ENCODE results near the gene TRIP6. TPM values are rescaled to one million over a fixed set of nuclear protein-coding genes. Genes with fewer than 3 reads are reported as not detected.

The TRIP6 gene, protein sequence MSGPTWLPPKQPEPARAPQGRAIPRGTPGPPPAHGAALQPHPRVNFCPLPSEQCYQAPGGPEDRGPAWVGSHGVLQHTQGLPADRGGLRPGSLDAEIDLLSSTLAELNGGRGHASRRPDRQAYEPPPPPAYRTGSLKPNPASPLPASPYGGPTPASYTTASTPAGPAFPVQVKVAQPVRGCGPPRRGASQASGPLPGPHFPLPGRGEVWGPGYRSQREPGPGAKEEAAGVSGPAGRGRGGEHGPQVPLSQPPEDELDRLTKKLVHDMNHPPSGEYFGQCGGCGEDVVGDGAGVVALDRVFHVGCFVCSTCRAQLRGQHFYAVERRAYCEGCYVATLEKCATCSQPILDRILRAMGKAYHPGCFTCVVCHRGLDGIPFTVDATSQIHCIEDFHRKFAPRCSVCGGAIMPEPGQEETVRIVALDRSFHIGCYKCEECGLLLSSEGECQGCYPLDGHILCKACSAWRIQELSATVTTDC
- 76.2 and 107 TPM in 2 replicates for total RNA-seq (2012; rRNA removed)

DNA sequence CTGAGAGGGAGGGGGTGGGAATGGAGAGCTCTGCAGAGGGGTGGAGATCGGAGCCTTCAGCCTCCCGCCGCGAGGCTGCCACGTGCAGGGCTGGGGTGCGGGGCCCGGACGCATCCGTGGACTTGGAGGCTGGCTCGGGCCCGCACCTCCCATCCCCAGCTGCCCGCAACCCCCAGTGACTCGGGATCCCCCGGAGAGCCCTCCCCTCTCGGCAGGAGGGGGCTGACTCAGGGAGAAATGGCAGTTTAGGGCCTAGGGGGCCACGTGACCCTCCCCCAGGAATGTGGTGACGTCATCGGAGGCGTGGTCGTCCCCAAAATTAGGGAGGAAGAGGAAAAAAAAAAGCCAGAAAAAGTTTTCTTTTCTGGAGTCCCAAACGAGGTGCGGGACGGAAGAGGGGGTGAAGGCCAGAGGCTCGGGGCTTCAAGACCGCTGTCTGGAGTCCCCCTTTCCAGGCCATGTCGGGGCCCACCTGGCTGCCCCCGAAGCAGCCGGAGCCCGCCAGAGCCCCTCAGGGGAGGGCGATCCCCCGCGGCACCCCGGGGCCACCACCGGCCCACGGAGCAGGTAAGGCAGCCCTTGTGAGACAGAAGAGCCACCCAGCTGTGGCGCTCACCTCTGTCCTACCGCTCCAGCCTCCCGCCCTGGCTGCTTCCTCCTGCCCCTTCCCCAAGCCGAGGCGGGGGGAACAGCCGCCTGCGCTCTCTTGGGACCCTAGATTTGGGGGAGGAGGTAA, at the start of gene TRIP6:
TRIP6 (plus strand) TSS at position 348 of the 736 bp plus-strand sequence; CDS start at position 459, 111 bp downstream.
- H3K9ac ChIP-seq (ENCODE audit: low read depth, low read length): peak within 1 kb of the TSS; percentile 100
- no peaks in the 10 kb centered on the region for H3K9me3 ChIP-seq (replicated peaks; ENCODE audit: low read length)
- no peaks in the 10 kb centered on the region for H3K27me3 ChIP-seq (ENCODE audit: control insufficient read depth, insufficient read depth, low read length)
- H3K4me3 ChIP-seq (ENCODE audit: low read length): peak within 1 kb of the TSS; percentile 100
- peaks cover 31% of the 10 kb centered on the region for H3K36me3 ChIP-seq (ENCODE audit: insufficient read depth, low read length)
- H3K4me2 ChIP-seq (ENCODE audit: low read length): peak within 1 kb of the TSS; percentile 96
- H3K4me1 ChIP-seq (ENCODE audit: control insufficient read depth, insufficient read depth, low read length): peaks cover 36% of the 10 kb centered on the region

DNA sequence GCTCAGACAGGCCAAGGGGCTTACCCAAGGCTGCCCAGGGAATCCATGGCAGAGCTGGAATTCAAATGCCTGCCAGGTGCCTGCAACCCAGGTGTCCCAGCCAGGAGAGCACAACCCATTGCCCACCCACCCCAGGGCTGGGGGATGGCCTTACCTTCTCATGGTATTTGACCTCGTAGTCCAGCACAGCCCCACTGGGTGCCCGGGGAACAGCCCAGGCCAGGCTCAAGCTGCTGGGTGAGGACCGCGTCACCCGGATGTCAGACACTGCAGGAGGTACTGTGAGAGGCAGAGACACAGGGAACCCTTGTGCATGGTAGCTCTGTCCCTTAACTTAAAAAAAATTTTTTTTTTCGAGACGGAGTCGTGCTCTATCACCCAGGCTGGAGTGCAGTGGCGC, 48.8 kb upstream of the TRIP6 start:
- Histone ChIP-seq H3K4me2 (ENCODE audit: low read length) (no peak overlapping the region), H3K27me3 (ENCODE audit: control insufficient read depth, insufficient read depth, low read length) (no peaks in the 10 kb centered on the region), H3K4me3 (ENCODE audit: low read length) (no peak overlapping the region), H3K4me1 (ENCODE audit: control insufficient read depth, insufficient read depth, low read length) (no peaks in the 10 kb centered on the region), H3K36me3 (ENCODE audit: insufficient read depth, low read length) (peaks cover 50% of the 10 kb centered on the region), H3K9ac (ENCODE audit: low read depth, low read length) (no peak overlapping the region), H3K9me3 (replicated peaks; ENCODE audit: low read length) (no peaks in the 10 kb centered on the region)

DNA sequence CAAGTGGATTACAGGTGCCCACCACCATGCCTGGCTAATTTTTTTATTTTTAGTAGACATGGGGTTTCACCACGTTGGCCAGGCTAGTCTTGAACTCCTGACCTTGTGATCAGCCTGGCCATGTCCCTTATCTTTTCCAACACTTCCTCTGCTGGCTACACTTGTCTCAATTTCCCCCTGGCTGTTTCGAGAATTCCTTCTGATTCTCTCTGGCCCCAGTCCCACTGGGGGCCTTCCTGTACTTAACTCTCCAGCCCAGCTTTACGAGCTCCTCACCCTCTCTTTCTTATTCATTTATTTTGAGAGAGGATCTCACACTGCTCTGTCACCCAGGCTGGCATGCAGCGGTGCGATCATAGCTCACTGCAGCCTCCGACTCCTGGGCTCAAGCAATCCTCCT, 48.4 kb upstream of the TRIP6 start:
- Histone ChIP-seq H3K27me3 (ENCODE audit: control insufficient read depth, insufficient read depth, low read length) (no peaks in the 10 kb centered on the region), H3K36me3 (ENCODE audit: insufficient read depth, low read length) (peaks cover 51% of the 10 kb centered on the region), H3K9ac (ENCODE audit: low read depth, low read length) (no peak overlapping the region), H3K4me3 (ENCODE audit: low read length) (no peak overlapping the region), H3K4me2 (ENCODE audit: low read length) (no peak overlapping the region), H3K9me3 (replicated peaks; ENCODE audit: low read length) (no peaks in the 10 kb centered on the region), H3K4me1 (ENCODE audit: control insufficient read depth, insufficient read depth, low read length) (no peaks in the 10 kb centered on the region)

DNA sequence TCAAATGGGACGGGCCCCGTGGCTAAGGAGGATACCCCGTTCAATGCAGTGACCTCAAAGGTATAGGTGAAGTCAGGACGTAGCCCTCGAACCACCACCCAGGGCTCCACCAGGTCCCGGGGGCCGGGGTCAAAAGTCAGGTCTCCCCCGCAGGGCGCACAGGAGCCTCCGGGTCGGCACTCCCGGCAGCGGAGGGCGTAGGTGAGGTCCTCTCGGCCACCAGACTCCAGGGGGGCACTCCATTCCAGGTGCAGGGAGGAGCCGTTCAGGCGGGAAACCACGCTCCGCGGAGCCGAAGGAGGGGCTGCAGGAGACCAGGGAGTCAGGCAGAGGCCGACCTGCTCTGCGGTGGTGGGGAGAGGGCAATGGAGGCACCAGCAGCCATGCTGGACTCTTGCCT, 47.6 kb upstream of the TRIP6 start:
- no peaks in the 10 kb centered on the region for H3K27me3 ChIP-seq (ENCODE audit: control insufficient read depth, insufficient read depth, low read length)
- peaks cover 53% of the 10 kb centered on the region for H3K36me3 ChIP-seq (ENCODE audit: insufficient read depth, low read length)
- H3K9me3 ChIP-seq (replicated peaks; ENCODE audit: low read length): no peaks in the 10 kb centered on the region
- peaks cover 3% of the 10 kb centered on the region for H3K4me1 ChIP-seq (ENCODE audit: control insufficient read depth, insufficient read depth, low read length)
- H3K9ac ChIP-seq (ENCODE audit: low read depth, low read length): no peak overlapping the region
- no peak overlapping the region for H3K4me3 ChIP-seq (ENCODE audit: low read length)
- no peak overlapping the region for H3K4me2 ChIP-seq (ENCODE audit: low read length)

DNA sequence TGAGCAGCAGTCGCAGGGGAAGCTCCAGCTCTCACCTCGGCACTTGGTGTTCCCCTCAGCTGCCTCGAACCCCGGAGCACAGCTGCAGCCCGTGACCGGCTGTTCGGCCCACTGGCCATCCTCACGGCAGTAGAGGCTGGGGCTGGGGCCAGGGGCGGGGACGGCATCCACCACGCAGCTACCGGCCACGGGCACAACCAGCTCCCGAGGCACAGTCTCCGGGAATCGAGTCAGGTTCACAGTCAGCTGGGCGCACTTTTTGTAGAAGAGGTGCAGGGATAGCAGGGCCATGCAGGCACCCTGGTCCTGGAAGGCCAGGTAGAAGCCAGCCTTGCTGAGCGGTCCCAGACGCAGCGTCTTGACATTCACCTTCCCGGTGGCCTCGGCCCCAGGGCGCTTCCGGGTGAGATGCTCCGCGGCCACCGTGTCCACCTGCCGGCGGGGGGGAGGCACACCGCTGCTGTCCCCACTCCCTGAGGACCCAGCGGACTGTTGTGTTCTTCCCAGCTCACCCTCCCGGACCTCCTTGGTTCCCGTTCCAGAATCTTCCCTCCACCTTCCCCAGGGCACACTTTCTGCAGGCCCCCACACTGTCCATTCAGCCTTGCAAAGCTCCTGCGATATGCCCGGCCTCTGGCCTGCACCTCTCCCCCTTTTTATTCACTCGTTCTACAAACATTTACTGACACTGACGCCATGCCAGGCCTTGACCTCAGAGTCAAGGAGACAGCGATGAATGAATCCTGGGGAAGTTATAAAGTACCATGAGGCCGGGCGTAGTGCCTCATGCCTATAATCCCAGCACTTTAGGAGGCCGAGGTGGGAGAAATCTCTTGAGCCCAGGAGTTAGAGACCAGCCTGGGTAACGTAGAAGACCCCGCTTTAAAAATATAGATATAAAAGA, 44.7 kb upstream of the TRIP6 start:
- H3K27me3 ChIP-seq (ENCODE audit: control insufficient read depth, insufficient read depth, low read length): no peaks in the 10 kb centered on the region
- peaks cover 37% of the 10 kb centered on the region for H3K36me3 ChIP-seq (ENCODE audit: insufficient read depth, low read length)
- H3K4me1 ChIP-seq (ENCODE audit: control insufficient read depth, insufficient read depth, low read length): peaks cover 21% of the 10 kb centered on the region
- H3K9me3 ChIP-seq (replicated peaks; ENCODE audit: low read length): no peaks in the 10 kb centered on the region
- no peak overlapping the region for H3K9ac ChIP-seq (ENCODE audit: low read depth, low read length)
- H3K4me2 ChIP-seq (ENCODE audit: low read length): no peak overlapping the region
- H3K4me3 ChIP-seq (ENCODE audit: low read length): no peak overlapping the region

DNA sequence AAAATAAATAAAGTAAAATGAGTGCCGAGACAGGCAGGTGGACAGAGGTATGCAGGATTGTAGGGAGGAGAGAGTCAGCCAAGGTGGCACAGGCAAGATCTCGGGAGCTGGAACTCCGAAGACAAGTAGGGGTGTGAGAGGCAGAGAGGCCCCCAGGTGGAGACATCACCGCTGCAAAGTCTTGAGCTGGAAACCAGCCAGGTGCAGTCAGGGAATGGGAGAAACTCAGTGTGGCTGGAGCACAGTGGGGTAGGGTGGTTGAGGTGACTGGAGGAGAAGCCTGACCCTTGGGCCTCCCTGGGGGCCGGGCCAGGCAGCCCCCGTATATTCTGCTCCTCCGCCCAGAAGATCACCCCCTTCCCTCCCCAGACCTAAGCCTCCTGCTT, 44.1 kb upstream of the TRIP6 start:
- Histone ChIP-seq H3K9me3 (replicated peaks; ENCODE audit: low read length) (no peaks in the 10 kb centered on the region), H3K4me3 (ENCODE audit: low read length) (no peak overlapping the region), H3K4me2 (ENCODE audit: low read length) (no peak overlapping the region), H3K9ac (ENCODE audit: low read depth, low read length) (no peak overlapping the region), H3K36me3 (ENCODE audit: insufficient read depth, low read length) (peaks cover 36% of the 10 kb centered on the region), H3K4me1 (ENCODE audit: control insufficient read depth, insufficient read depth, low read length) (peaks cover 21% of the 10 kb centered on the region), H3K27me3 (ENCODE audit: control insufficient read depth, insufficient read depth, low read length) (no peaks in the 10 kb centered on the region)

DNA sequence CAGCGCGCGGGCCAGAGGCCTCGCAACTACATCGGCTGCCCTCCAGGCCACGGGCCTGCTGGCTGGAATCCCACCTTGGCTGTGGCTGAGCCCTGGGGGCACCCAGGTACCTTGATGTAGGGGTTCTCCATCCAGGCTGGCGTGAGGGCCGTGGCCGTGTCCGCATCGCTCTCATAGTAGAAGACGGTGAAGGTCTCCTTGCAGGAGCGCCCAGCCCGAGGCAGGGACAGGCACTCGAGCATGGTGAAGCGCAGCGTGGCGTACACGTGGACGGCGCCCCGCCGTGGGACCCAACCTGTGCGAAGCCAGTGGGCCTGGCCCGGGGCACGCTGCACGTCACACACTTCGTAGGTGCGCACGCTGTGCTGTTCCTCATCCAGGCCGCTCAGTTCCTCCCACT, 43.7 kb upstream of the TRIP6 start:
- H3K9ac ChIP-seq (ENCODE audit: low read depth, low read length): no peak overlapping the region
- peaks cover 21% of the 10 kb centered on the region for H3K4me1 ChIP-seq (ENCODE audit: control insufficient read depth, insufficient read depth, low read length)
- H3K36me3 ChIP-seq (ENCODE audit: insufficient read depth, low read length): peaks cover 33% of the 10 kb centered on the region
- H3K9me3 ChIP-seq (replicated peaks; ENCODE audit: low read length): no peaks in the 10 kb centered on the region
- H3K27me3 ChIP-seq (ENCODE audit: control insufficient read depth, insufficient read depth, low read length): no peaks in the 10 kb centered on the region
- H3K4me3 ChIP-seq (ENCODE audit: low read length): no peak overlapping the region
- no peak overlapping the region for H3K4me2 ChIP-seq (ENCODE audit: low read length)

DNA sequence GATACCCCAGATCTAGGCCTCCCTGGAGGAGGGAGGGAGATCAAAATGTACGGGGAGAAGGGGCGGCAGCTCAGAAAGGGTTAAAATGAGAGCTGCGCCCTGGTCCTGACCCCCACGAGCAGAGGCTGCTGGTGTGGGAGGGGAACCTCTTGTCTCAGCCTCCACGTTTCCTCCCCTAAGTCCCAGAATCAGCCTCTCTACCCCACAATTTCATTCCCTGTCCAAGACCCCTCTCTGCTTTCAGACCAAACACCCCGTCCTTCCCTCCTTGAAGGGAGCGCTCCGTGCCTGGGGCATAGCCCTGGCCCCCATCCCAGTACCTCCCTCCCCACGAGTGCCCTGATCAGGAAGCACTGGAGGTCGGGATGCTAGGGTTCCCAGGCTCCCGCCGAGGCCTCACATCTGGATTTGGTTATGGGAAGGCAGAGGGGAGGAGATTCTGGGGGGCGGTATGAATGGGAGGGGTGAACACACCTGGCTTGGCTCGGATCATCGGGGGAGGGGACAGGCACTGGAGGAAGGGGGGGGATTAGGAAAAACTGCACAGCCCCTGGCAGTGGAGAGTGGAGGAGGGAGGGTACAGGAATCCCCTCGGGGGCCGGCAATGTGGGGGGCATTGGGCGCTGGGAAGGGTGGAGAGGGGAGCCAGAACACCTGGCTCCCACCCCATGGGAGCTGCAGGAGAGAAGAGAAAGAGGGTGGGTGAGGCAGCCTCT, 42.5 kb upstream of the TRIP6 start:
- H3K4me2 ChIP-seq (ENCODE audit: low read length): peak overlapping the region; percentile 87
- H3K4me1 ChIP-seq (ENCODE audit: control insufficient read depth, insufficient read depth, low read length): peaks cover 21% of the 10 kb centered on the region
- no peaks in the 10 kb centered on the region for H3K9me3 ChIP-seq (replicated peaks; ENCODE audit: low read length)
- peak overlapping the region; percentile 85 for H3K9ac ChIP-seq (ENCODE audit: low read depth, low read length)
- H3K36me3 ChIP-seq (ENCODE audit: insufficient read depth, low read length): peaks cover 29% of the 10 kb centered on the region
- peak overlapping the region; percentile 90 for H3K4me3 ChIP-seq (ENCODE audit: low read length)
- no peaks in the 10 kb centered on the region for H3K27me3 ChIP-seq (ENCODE audit: control insufficient read depth, insufficient read depth, low read length)

DNA sequence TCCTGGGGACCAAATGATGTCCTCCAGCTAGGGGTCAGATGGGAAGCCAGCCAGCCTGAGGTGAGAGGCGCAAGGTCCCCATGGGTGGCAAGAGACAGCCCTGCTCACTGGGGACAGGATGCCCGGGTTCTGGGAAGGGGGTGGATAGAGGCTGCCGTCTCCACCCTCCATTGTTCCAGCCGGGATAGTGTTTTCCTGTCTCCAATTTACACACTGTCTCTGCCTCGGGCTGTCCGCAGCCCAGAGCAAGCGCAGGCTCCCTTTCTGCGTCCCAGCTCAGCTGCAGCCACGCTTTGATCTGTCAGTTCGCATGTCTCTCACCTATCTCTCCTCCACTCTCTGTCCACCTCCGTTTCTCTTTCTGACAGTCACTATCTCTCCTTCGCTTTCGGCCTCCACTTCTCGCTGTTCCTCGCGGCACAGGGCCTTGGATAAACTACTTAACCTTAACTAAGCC, 41.9 kb upstream of the TRIP6 start:
- no peaks in the 10 kb centered on the region for H3K27me3 ChIP-seq (ENCODE audit: control insufficient read depth, insufficient read depth, low read length)
- H3K36me3 ChIP-seq (ENCODE audit: insufficient read depth, low read length): peaks cover 23% of the 10 kb centered on the region
- H3K9me3 ChIP-seq (replicated peaks; ENCODE audit: low read length): no peaks in the 10 kb centered on the region
- H3K4me3 ChIP-seq (ENCODE audit: low read length): peak overlapping the region; percentile 90
- peaks cover 21% of the 10 kb centered on the region for H3K4me1 ChIP-seq (ENCODE audit: control insufficient read depth, insufficient read depth, low read length)
- H3K4me2 ChIP-seq (ENCODE audit: low read length): peak overlapping the region; percentile 87
- H3K9ac ChIP-seq (ENCODE audit: low read depth, low read length): peak overlapping the region; percentile 85

DNA sequence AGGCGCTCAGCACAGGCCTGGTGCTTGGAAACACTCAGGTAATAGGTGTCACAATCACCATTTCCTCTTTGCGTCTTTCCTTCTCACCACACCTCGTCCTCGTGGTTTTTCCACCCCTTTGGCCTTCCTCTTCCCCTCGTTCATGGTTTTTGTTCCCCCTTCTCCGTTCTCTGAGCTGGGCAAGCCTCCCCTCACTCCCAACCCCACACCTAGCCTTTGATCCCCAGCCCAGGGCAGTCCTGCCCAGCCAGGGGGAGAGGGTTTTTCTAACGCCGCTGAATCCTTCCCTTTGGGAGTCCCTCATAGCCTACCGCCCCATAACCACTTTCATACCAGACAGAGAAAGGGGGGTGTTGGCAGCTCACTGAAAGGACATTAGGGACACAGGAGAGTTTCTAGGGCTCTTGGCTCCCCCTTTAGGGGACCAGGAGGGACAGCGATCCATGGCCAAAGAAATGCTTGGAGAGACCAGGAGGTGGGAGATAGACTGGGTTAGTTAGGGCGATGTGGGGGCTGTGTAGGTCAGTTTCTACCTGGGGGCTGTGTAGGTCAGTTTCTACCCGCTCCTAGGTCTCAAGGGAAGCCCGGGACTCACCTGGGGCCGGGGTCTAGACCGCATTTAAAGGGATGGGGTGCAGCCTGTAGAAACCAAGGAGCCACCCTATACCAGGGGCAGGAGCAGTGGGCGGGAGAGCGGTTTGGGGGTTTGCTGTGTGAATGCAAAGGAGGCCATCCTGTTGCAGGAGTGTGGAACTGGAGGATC, 41.3 kb upstream of the TRIP6 start:
- Histone ChIP-seq H3K4me1 (ENCODE audit: control insufficient read depth, insufficient read depth, low read length) (peaks cover 21% of the 10 kb centered on the region), H3K4me3 (ENCODE audit: low read length) (peak overlapping the region; percentile 90)

More for the DNA sequence above, 41.3 kb upstream of the TRIP6 start:
- Histone ChIP-seq H3K36me3 (ENCODE audit: insufficient read depth, low read length) (peaks cover 18% of the 10 kb centered on the region), H3K9ac (ENCODE audit: low read depth, low read length) (peak overlapping the region; percentile 85), H3K9me3 (replicated peaks; ENCODE audit: low read length) (no peaks in the 10 kb centered on the region), H3K4me2 (ENCODE audit: low read length) (peak overlapping the region; percentile 87), H3K27me3 (ENCODE audit: control insufficient read depth, insufficient read depth, low read length) (no peaks in the 10 kb centered on the region)
